Measurements from ENCODE around the gene PLVAP. TPM values are rescaled to one million over a fixed set of nuclear protein-coding genes. Genes with fewer than 3 reads are reported as not detected.

PLVAP gene
- total RNA-seq, 1 experiment from 2014 or later: 0.08 TPM

DNA sequence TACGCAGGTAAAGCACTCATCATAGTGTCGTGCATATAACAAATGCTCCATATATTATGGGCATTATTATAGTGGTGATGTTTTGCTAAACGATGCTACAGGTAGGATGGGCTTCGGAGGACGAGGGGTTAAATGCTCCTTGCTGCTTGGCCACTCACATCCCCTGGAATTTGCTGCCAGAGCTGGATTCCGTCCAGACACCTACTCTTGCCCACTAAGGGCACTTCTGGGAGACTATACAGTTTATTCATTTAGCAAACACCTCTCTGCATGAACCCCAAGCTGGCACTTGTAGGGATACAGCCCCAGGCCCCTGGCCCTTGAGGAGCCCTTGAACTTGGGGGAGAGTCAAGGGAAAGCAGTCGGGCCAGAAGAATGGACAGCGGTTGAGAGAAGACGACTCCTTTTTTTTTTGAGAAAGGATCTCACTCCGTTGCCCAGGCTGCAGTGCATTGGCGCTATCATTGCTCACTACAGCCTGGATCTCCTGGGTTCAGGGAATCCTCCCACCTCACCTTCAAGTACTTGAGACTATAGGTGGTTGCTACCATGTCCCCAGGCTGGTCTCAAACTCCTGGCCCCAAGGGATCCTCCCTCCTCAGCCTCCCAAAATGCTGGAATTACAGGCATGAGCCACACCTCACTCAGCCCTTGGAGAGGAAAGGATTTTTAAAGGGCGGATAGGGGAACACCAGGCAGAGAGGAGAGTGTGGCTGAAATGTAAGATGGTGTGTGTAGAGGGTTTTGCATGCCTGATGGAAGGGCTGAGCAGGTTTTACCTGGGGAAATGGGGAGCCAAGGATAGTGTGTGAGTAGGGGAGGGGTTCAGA is 72.5 kb downstream of the PLVAP start:
- H3K36me3 ChIP-seq (ENCODE audit: control insufficient read depth, insufficient read depth, low read length): no peaks in the 10 kb centered on the region; the same call in 1 of the 2 replicates
- intact Hi-C loops (cut with micrococcal nuclease; ENCODE audit: unreplicated experiment) (loop anchor here (10.0 kb wide), 1 partner anchor 1090 kb away; the partner anchor contains the start of gene LRRC25), in situ Hi-C loops (cut with HindIII; ENCODE audit: low pct_unique_long_range_greater_than_20kb, low sequenced_read_pairs) (no loop called here)
- POLR2A ChIA-PET: interaction anchor here (1.1 kb wide), 1 partner anchor 12 kb away, joined by 4 read pairs; no protein-coding TSS in a partner anchor
- H3K27ac ChIP-seq (ENCODE audit: low read length): peak overlapping the region; percentile 89
- ATAC-seq (no peak), DNase-seq (ENCODE audit: low read depth, low spot score) (no peak)
- no peaks in the 10 kb centered on the region for H3K27me3 ChIP-seq (ENCODE audit: control insufficient read depth, insufficient read depth, low read length)
- CTCF ChIA-PET: interaction anchor here (0.6 to 1.0 kb wide), 5 partner anchors 11 to 643 kb away, joined by 3 to 8 read pairs (median 5); no protein-coding TSS in a partner anchor
- no peaks in the 10 kb centered on the region for H3K9me3 ChIP-seq (ENCODE audit: control insufficient read depth, insufficient read depth, low read depth, low read length)
- H3K4me3 ChIP-seq (ENCODE audit: low read depth in 2 of 2, low read length in 2 of 2): peak overlapping the region; percentile 7 to 30; a peak in 2 of 4 replicates
- H3K4me1 ChIP-seq (ENCODE audit: control insufficient read depth, insufficient read depth, low read length): peaks cover 28% of the 10 kb centered on the region
- TF ChIP-seq TCF7L2 (IDR thresholded peaks at IDR 0.05; ENCODE audit: low read depth, low read length) (no peak), SIN3A (IDR thresholded peaks at IDR 0.05; ENCODE audit: borderline replicate concordance, insufficient read depth, low read depth, low read length) (no peak), CTCF (IDR thresholded peaks at IDR 0.05) (no peak), POLR2AphosphoS5 (IDR thresholded peaks at IDR 0.05; ENCODE audit: low read depth, low read length) (no peak), REST (IDR thresholded peaks at IDR 0.05; ENCODE audit: insufficient read depth in 1 of 2, low read depth in 2 of 2, low read length in 1 of 2) (no peak)
- no TSS peak for BruUV-seq (replicated peaks)

- ATAC-seq (no peak), DNase-seq (ENCODE audit: low read depth, low spot score) (no peak)
- BruUV-seq (replicated peaks): no TSS peak
- no peaks in the 10 kb centered on the region for H3K27me3 ChIP-seq (ENCODE audit: control insufficient read depth, insufficient read depth, low read length)
- H3K27ac ChIP-seq (ENCODE audit: low read length): peak overlapping the region; percentile 89
- intact Hi-C loops (cut with micrococcal nuclease; ENCODE audit: unreplicated experiment) (loop anchor here (10.0 kb wide), 1 partner anchor 1091 kb away; the partner anchor contains the start of gene LRRC25), in situ Hi-C loops (cut with HindIII; ENCODE audit: low pct_unique_long_range_greater_than_20kb, low sequenced_read_pairs) (no loop called here)
- H3K4me1 ChIP-seq (ENCODE audit: control insufficient read depth, insufficient read depth, low read length): peaks cover 28% of the 10 kb centered on the region
- no peaks in the 10 kb centered on the region; the same call in 1 of the 2 replicates for H3K36me3 ChIP-seq (ENCODE audit: control insufficient read depth, insufficient read depth, low read length)
- peak overlapping the region; percentile 56 to 60; a peak in 1 of 4 replicates for H3K4me3 ChIP-seq (ENCODE audit: low read depth in 2 of 2, low read length in 2 of 2)
- TF ChIP-seq TCF7L2 (IDR thresholded peaks at IDR 0.05; ENCODE audit: low read depth, low read length) (no peak), POLR2AphosphoS5 (IDR thresholded peaks at IDR 0.05; ENCODE audit: low read depth, low read length) (no peak), SIN3A (IDR thresholded peaks at IDR 0.05; ENCODE audit: borderline replicate concordance, insufficient read depth, low read depth, low read length) (no peak), REST (IDR thresholded peaks at IDR 0.05; ENCODE audit: insufficient read depth in 1 of 2, low read depth in 2 of 2, low read length in 1 of 2) (no peak), CTCF (IDR thresholded peaks at IDR 0.05) (no peak)
- ChIA-PET POLR2A (no interaction called here), CTCF (interaction anchor here (0.7 kb wide), 1 partner anchor 14 kb away, joined by 5 read pairs; no protein-coding TSS in a partner anchor)
- H3K9me3 ChIP-seq (ENCODE audit: control insufficient read depth, insufficient read depth, low read depth, low read length): no peaks in the 10 kb centered on the region
Measured at GRCh38 chr19:17303940-17304267, 73.2 kb downstream of the PLVAP start.
